WTC11 (cell line): ENCODE results near the gene C3. TPM values are rescaled to one million over a fixed set of nuclear protein-coding genes. Genes with fewer than 3 reads are reported as not detected.

Experiments used
- ATAC-seq: fragments of 200-7000 bp; cut with Tn5 transposase; 2 replicates; pipeline ENCODE4 v1.10.0; 2021; ENCODE audit warnings: mild to moderate bottlenecking, moderate library complexity
- CTCF ChIA-PET: fragments of 300-600 bp; sonication (Branson Sonifier 250); formaldehyde crosslinking; loops from one replicate; lab custom pipeline; 2021; ENCODE audit warnings: antibody characterized with exemption; lab: Charles Lee
- POLR2A ChIA-PET: fragments of 350-600 bp; sonication (Branson Sonifier 250); formaldehyde crosslinking; loops from one replicate; lab custom pipeline; 2021; ENCODE audit warnings: antibody characterized with exemption; lab: Charles Lee
- DNase-seq: peaks from one replicate; pipeline ENCODE4 v3.0.0; 2021; ENCODE audit warnings: low spot score
- H3K27ac Mint-ChIP-seq: 2 replicates; pipeline ENCODE4 v1.8.0; 2021; ENCODE audit warnings: mixed read lengths
- H3K27me3 Mint-ChIP-seq: 2 replicates; pipeline ENCODE4 v1.8.0; 2021; ENCODE audit warnings: low read depth, mild to moderate bottlenecking, moderate library complexity, mixed read lengths
- H3K36me3 Mint-ChIP-seq: 2 replicates; pipeline ENCODE4 v1.8.0; 2021; ENCODE audit warnings: mixed read lengths
- H3K4me1 Mint-ChIP-seq: 2 replicates; pipeline ENCODE4 v1.8.0; 2022; ENCODE audit warnings: mixed read lengths
- H3K4me3 Mint-ChIP-seq: 2 replicates; pipeline ENCODE4 v1.8.0; 2021; ENCODE audit warnings: mild to moderate bottlenecking, moderate library complexity, mixed read lengths
- H3K9me3 Mint-ChIP-seq: 2 replicates; pipeline ENCODE4 v1.8.0; 2021; ENCODE audit warnings: mixed read lengths
- ATF2 ChIP-seq: sonication (generic); formaldehyde crosslinking; IDR thresholded peaks from 2 replicates; pipeline ENCODE4 v1.8.1; 2022; ENCODE audit warnings: low read depth, missing genetic modification reagents, borderline replicate concordance
- CTCF ChIP-seq: fragments of 200-600 bp; IDR thresholded peaks from 2 replicates; pipeline ENCODE4 v1.8.0; 2022; ENCODE audit warnings: antibody characterized with exemption
- E2F1 ChIP-seq: sonication (generic); formaldehyde crosslinking; IDR thresholded peaks from 2 replicates; pipeline ENCODE4 v1.8.0; 2022; ENCODE audit warnings: mild to moderate bottlenecking, missing genetic modification reagents
- FOXJ3 ChIP-seq: sonication (generic); formaldehyde crosslinking; IDR thresholded peaks from 2 replicates; pipeline ENCODE4 v1.9.0; 2021; ENCODE audit warnings: missing genetic modification reagents, mild to moderate bottlenecking, borderline replicate concordance
- HMGXB4 ChIP-seq: sonication (generic); formaldehyde crosslinking; IDR thresholded peaks from 2 replicates; pipeline ENCODE4 v1.8.1; 2023; ENCODE audit warnings: mild to moderate bottlenecking, moderate library complexity, missing genetic modification reagents
- NFE2L1 ChIP-seq: sonication (generic); formaldehyde crosslinking; IDR thresholded peaks from 2 replicates; pipeline ENCODE4 v1.8.1; 2023; ENCODE audit warnings: missing genetic modification reagents
- PRDM15 ChIP-seq: sonication (generic); formaldehyde crosslinking; IDR thresholded peaks from 2 replicates; pipeline ENCODE4 v1.8.0; 2022; ENCODE audit warnings: missing genetic modification reagents
- PREB ChIP-seq: sonication (generic); formaldehyde crosslinking; IDR thresholded peaks from 2 replicates; pipeline ENCODE4 v1.8.1; 2022; ENCODE audit warnings: mild to moderate bottlenecking, missing genetic modification reagents, moderate library complexity, borderline replicate concordance
- PRRX2 ChIP-seq: fragments of 250-450 bp; sonication (Bioruptor Pico); IDR thresholded peaks from 2 replicates; pipeline ENCODE4 v1.8.0; 2021; ENCODE audit warnings: mild to moderate bottlenecking
- SP1 ChIP-seq: sonication (generic); formaldehyde crosslinking; conservative IDR thresholded peaks from 2 replicates; pipeline ENCODE4 v1.8.1; 2022; ENCODE audit warnings: missing genetic modification reagents
- TCF7 ChIP-seq: sonication (generic); formaldehyde crosslinking; IDR thresholded peaks from 2 replicates; pipeline ENCODE4 v1.8.0; 2022; ENCODE audit warnings: mild to moderate bottlenecking, low read depth, missing genetic modification reagents, moderate library complexity
- TEAD1 ChIP-seq: sonication (generic); formaldehyde crosslinking; IDR thresholded peaks from 2 replicates; pipeline ENCODE4 v1.8.0; 2022; ENCODE audit warnings: mild to moderate bottlenecking, missing genetic modification reagents
- ZBTB21 ChIP-seq: sonication (generic); formaldehyde crosslinking; IDR thresholded peaks from 2 replicates; pipeline ENCODE4 v1.8.1; 2023; ENCODE audit warnings: mild to moderate bottlenecking, missing genetic modification reagents, borderline replicate concordance
- ZNF121 ChIP-seq: sonication (generic); formaldehyde crosslinking; IDR thresholded peaks from 2 replicates; pipeline ENCODE4 v1.8.0; 2023; ENCODE audit warnings: missing genetic modification reagents
- ZNF138 ChIP-seq: sonication (generic); formaldehyde crosslinking; conservative IDR thresholded peaks from 2 replicates; pipeline ENCODE4 v1.8.1; 2022; ENCODE audit warnings: mild to moderate bottlenecking, moderate library complexity, missing genetic modification reagents
- ZNF281 ChIP-seq: sonication (generic); formaldehyde crosslinking; IDR thresholded peaks from 2 replicates; pipeline ENCODE4 v1.8.0; 2023; ENCODE audit warnings: mild to moderate bottlenecking, missing genetic modification reagents
- ZNF671 ChIP-seq: fragments of 250-450 bp; sonication (Bioruptor Pico); IDR thresholded peaks from 2 replicates; pipeline ENCODE4 v1.8.0; 2021; ENCODE audit warnings: mild to moderate bottlenecking
- ZSCAN18 ChIP-seq: fragments of 250-450 bp; sonication (Bioruptor Pico); IDR thresholded peaks from 2 replicates; pipeline ENCODE4 v2.1.2; 2022; ENCODE audit warnings: mild to moderate bottlenecking, moderate library complexity
- total RNA-seq: library from RNA; stranded (reverse); gene quantifications from 3 replicates; pipeline ENCODE4 v1.2.3, GENCODE V29; 2021

Gene C3
- total RNA-seq, 1 experiment from 2014 or later: 7.0 TPM

GRCh38 chr19:6760606-6761005, 40.2 kb upstream of the C3 start (continued):
- TF ChIP-seq ZNF138 (CRISPR knock-in tag): no peak
- TF ChIP-seq ATF2 (CRISPR knock-in tag): no peak
- no peak for TF ChIP-seq HMGXB4 (CRISPR knock-in tag)
- TF ChIP-seq ZNF671 (CRISPR knock-in tag): no peak
- TF ChIP-seq PRDM15 (CRISPR knock-in tag): no peak
- no peak for TF ChIP-seq PRRX2

GRCh38 chr19:6754653-6755463, 34.4 kb upstream of the C3 start:
- peaks cover 5% of the 10 kb centered on the region; the same call in 1 of the 2 replicates for H3K4me1 Mint-ChIP-seq
- no peaks in the 10 kb centered on the region for H3K9me3 Mint-ChIP-seq
- DNase-seq: no peak
- H3K4me3 Mint-ChIP-seq: no peak overlapping the region
- H3K27me3 Mint-ChIP-seq: no peaks in the 10 kb centered on the region
- ATAC-seq: no peak
- CTCF ChIA-PET: interaction anchor here (2.9 to 3.4 kb wide), 3 partner anchors 13 to 109 kb away, joined by 22 to 31 read pairs (median 26); partner anchors contain the start of genes GPR108 and SH2D3A
- POLR2A ChIA-PET: interaction anchor here (3.3 kb wide), 1 partner anchor 12 kb away, joined by 40 read pairs; the partner anchor contains the start of gene SH2D3A
- no peak for TF ChIP-seq ZBTB21 (CRISPR knock-in tag)
- TF ChIP-seq ZNF281 (CRISPR knock-in tag): no peak
- TF ChIP-seq CTCF: no peak
- TF ChIP-seq ZNF121 (CRISPR knock-in tag): no peak
- TF ChIP-seq E2F1 (CRISPR knock-in tag): no peak
- no peak for TF ChIP-seq PRRX2
- no peak for TF ChIP-seq TEAD1 (CRISPR knock-in tag)
- no peak for TF ChIP-seq NFE2L1
- TF ChIP-seq SP1: no peak
- no peak for TF ChIP-seq PREB (CRISPR knock-in tag)
- no peak for TF ChIP-seq TCF7 (CRISPR knock-in tag)
- no peak for TF ChIP-seq FOXJ3
- no peak for TF ChIP-seq ZSCAN18 (CRISPR knock-in tag)
- H3K36me3 Mint-ChIP-seq: peaks cover 31% of the 10 kb centered on the region
- no peak overlapping the region; the same call in 1 of the 2 replicates for H3K27ac Mint-ChIP-seq
